ENCODE data around the gene CRLF2. TPM values are rescaled to one million over a fixed set of nuclear protein-coding genes. Genes with fewer than 3 reads are reported as not detected.
"Not testable (repeated sequence)": the region's sequence is repeated elsewhere in the genome, so short reads cannot be mapped to it uniquely, and the experiment has no call there.

Gene CRLF2, protein sequence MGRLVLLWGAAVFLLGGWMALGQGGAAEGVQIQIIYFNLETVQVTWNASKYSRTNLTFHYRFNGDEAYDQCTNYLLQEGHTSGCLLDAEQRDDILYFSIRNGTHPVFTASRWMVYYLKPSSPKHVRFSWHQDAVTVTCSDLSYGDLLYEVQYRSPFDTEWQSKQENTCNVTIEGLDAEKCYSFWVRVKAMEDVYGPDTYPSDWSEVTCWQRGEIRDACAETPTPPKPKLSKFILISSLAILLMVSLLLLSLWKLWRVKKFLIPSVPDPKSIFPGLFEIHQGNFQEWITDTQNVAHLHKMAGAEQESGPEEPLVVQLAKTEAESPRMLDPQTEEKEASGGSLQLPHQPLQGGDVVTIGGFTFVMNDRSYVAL
- not detected in 2 replicates for total RNA-seq

DNA sequence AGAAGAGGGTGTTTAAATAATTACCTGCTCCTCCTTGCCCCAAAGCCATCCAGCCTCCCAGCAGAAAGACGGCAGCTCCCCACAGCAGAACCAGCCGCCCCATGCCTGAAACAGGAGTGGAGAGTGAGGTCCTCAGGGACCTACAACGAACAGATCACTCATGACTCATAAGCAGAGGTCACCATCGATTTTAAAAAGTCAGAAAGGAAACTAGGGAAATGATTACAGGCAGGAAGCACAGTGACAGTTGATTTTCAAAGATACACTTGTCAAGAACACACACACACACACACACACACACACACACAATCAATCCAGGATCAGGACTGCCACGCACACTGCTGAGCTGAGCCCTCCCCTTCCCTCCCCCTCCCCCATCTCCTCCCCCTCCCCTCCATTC, at the start of gene CRLF2:
Gene CRLF2, minus strand, starts transcription at position 118 of the 400 bp plus-strand sequence. Its CDS starts 15 bp downstream, at position 103.
- no peak for DNase-seq (ENCODE audit: low read depth, low spot score)

DNA sequence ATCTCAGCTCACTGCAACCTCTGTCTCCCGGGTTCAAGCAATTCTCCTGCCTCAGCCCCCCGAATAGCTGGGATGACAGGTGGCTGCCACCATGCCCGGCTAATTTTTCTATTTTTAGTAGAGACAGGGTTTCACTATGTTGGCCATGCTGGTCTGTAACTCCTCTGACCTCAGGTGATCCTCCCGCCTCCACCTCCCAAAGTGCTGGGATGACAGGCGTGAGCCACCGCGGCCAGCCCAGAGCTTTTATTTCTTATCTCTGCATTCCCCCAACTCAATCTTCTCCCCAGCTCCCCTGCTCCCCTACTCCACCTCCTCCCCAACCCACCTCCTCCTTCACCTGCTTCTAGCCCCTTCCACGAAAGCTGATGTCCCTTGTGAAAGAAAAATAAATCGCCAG, 49.3 kb upstream of the CRLF2 start:
- not testable (repeated sequence) for DNase-seq (ENCODE audit: low read depth, low spot score)

DNA sequence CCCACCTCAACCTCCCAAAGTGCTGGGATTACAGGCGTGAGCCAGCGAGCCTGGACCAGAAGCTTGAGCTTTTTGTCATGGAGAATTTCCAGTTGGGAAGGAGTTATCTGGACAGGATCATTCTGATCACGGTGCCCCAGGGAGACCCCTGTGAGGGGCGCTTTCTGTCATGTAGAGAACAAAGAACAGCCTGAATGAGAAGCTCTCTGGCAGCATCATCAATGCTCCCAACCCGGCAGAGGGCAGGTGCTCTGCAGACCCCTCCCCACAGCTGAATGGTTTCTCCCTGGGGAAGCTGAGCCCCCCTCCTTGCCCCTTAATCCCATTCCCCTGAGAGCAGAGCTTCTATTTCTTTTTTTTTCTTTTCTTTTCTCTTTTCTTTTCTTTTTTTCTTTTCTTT, 48.8 kb upstream of the CRLF2 start:
- DNase-seq (ENCODE audit: low read depth, low spot score), result no peak

DNA sequence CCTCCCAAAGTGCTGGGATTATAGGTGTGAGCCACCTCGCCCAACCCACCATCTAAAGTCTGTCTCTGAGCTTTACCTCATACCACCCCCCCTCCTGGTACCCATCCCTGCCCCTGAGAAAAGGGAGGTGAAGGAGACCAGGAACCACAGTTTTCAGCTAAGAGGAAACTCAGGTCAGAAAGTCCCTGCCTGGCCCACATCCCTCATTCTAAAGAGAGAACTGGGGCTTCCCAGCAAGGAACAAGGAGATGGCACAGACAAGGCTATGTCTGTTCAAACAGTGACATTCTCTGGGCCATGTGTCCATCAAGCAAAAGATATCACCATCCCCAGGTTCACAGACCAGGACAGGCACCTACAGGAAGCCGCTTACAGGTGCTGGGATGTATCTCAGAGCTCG, 40.4 kb upstream of the CRLF2 start:
- DNase-seq (ENCODE audit: low read depth, low spot score), result no peak

DNA sequence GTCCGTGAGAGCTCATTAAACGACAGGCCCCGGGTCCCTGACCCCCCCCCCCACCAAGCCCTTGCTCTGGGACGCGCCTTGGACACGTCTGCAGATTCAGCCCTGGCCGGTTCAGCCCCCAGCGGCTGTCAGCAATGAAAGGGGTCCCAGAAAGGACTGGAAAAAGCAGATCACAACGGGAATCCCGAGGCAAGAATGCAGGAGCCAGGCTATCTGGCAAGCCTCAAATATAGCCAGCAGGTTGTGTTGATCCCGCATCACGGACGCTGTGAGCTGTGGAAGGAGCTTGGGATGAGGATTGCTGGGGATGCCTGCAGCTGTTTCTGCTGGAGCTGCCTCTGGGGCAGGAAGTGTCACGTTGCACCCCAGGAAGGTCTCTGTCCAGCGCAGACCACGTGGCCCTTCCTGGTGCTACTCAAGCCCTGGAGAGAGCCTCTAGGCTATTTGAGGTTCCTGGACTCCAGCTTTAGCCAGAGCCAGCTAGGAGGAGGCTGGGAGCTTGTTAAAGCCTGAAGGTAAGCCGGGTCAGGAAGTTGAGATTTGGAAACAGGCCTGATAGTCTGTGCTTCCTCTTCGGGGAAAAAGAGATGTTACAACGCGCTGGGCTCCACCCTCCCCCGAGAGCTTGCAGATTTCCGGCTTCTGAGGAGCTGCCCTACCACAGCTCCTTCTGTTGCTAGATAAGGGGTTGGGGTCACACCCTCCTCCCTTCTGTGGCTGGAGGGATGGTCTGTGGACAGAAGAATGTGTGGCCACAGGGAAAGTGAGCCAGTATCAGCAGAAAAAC, 36.8 kb upstream of the CRLF2 start:
- no peak for DNase-seq (ENCODE audit: low read depth, low spot score)

DNA sequence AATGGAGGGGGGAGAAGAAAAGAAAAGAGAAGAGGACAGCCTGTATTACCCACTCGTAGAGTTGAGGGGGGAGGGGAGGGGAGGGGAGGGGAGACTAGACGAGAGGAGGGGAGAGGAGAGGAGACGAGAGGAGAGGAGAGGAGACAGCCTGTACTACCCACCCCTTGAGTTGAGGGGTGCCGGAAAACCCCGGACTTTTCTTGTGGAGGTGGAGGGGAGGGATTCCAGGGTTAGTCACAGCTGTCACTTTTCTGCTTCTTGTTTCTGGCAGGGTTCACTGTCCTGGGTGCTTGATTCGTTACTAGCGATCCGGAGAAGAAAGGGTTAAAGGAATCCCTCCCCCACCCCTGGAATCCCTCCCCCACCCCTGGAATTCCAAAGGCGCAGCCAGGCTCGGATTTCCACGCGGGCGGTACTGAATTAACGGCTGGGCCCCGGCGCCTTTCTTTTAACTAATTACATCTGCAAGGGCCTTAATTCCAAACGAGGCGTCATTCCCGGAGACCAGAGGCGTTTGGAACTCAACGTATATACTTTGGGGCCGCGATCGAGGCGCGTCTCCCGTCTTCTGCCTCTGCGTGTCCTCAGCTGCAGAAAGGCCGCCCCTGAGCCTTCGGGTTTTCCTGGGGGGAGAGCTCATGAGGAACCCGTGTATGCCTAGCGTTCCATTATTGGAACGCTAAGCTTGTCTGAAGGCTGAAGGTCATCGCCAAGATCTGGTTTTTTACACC, 36.0 kb upstream of the CRLF2 start:
- DNase-seq (ENCODE audit: low read depth, low spot score), result no peak

DNA sequence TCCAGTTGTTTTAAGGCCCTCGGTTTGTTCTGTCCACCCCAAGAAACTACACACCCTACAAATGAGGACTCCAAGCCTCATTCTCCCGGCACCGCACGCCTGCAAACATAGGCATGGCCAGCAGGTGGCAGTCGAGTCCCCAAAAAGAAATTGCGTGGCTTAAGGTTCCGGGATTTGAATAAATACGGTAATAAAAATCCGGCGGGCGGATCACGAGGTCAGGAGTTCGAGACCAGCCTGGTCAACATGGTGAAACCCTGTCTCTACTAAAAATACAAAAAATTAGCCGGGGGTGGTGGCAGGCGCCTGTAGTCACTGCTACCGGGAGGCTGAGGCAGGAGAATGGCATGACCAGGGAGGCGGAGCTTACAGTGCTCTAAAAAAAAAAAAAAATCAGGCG, 34.4 kb upstream of the CRLF2 start:
- no peak for DNase-seq (ENCODE audit: low read depth, low spot score)

DNA sequence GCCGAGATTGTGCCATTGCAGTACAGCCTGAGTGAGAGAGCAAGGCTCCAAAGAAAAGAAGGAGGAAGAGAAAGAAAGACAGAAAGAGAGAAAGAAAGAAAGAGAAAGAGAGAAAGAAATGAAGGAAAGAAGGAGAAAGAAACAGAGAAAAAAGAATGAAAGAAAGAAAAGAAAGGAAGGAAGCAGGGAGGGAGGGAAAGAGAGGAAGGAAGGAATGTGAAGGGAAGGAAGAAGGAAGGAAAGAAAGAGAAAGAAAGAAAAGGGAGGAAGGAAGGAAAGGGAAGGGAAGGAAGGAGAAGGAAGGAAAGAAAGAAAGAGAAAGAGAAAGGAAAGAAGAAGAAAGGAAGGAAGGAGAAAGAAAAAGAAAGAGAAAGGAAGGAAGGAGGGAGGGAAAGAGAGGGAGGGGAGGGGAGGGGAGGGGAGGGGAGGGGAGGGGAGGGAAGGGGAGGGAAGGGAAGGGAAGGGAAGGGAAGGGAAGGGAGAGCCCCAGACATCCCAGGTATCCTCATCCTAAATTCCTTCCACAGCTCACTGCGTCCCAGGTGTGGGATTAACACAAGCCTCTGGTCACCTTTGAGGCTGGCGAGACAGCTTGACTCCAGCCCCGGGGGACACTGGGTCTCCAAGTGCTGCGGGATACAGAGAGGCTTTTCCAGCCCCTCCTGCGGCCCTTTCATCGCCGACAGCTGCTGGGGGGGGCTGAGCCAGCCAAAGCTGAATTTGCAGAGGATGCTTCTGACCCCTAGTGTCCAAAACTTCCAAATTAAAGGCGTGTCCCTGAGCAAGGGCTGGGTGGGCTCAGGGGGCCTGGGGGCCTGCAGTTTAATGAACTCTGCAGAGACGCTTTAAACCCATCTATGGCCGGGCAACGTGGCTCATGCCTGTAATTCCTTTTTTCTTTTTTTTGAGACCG, 32.0 kb upstream of the CRLF2 start:
- DNase-seq (ENCODE audit: low read depth, low spot score), result no peak

DNA sequence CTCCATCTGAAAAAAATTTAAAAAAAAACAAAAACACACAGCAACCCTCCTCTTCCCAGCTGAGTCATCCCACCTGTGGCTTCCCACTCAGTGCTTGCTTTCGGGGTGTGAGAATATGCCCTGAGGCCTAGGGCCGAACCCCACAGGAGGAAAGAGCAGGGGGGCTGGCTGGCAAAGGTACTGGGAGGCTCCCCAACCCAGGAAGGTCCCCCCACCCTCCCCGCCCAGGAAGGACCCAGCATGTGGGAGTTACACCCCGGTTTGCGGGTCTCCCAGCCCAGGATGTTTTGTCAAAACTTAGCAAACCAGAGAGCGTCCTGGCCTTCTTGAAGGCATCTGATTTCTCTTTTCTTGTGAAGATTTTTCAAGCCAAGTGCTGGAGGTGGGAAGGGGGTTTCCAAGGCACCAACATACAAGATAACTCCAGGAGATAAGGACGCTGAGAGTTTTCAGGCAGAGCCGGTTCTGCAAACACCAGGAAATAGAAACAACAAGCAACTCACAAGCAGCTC, 30.5 kb upstream of the CRLF2 start:
- DNase-seq (ENCODE audit: low read depth, low spot score), result no peak

DNA sequence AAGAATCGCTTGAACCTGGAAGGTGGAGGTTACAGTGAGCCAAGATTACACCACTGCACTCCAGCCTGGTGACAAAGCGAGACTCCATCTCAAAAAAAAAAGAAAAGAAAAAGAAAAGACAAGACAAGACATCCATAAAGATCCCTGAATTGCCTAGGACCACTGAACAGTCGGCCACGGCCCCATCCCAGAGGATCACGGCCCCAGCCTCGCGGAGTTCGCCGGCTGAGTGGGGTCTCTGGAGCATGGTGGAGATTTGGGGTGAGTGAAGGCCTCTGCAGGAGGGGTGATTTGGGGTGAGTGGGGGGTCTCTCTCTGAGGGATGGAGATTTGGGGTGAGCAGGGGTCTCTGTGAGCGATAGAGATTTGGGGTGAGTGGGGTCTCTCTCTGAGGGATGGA, 28.1 kb upstream of the CRLF2 start:
- DNase-seq (ENCODE audit: low read depth, low spot score), result not testable (repeated sequence)

DNA sequence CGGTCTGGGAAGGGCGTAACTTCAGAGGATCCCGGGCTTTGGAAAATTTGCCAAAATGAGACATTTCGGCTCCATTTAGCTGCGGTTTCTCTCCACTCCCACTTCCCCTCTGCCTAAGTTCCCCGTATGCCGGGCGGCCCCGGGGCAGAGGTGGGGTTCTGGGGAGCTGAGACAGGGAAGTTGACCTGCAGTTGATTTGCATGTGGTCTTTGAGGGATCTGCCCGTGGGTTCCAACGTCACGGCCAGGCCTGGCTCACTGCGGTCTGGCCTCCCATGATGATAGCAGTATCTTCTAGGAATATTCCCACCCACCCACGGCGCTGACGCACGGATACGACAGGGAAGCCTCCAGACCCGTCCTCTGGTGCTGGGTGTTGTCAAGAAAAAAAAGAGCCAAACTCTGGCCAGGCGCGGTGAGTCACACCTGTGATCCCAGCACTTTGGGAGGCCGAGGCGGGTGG, 27.3 kb upstream of the CRLF2 start:
- no peak for DNase-seq (ENCODE audit: low read depth, low spot score)

DNA sequence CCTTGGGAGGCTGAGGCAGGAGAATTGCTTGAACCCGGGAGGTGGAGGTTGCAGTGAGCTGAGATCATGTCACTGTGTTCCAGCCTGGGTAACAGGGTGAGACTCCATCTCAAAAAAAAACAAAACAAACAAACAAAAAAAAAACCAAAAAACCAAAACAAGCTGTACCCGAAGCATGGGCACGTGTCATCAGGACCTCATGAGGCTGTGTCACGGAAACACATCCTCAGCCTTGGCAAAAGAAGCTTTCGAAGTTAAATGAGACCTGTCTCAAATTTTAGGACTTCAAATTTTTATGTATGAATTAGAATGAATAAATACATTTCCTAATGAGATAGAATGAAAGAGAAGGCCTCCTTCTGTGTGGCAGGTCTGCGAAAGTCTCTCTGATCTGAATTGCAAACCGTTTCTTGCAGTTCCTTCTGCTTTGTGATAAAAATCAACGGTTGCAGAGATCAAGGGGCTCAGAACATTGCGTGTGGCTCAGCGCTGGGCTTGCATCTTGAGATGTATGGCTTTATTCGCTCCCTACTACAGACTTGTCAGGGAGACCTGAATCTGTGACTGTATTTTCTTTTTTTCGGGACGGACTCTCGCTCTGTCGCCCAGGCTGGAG, 19.5 kb upstream of the CRLF2 start:
- DNase-seq (ENCODE audit: low read depth, low spot score), result no peak

DNA sequence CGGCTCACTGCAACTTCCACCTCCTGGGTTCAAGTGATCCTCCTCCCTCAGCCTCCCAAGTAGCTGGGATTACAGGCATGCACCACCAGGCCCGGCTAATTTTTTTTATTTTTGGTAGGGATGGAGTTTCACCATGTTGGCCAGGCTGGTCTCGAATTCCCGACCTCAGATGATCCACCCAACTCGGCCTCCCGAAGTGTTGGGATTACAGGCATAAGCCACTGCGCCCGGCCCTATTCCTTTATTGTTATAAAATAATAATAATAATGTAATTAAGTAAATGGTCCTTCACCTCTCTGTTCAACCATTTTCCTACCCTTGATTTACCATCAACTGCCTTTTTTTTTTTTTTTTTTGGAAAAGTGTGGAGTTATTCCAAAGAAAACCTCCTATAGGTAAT, 15.7 kb upstream of the CRLF2 start:
- DNase-seq (ENCODE audit: low read depth, low spot score), result not testable (repeated sequence)

DNA sequence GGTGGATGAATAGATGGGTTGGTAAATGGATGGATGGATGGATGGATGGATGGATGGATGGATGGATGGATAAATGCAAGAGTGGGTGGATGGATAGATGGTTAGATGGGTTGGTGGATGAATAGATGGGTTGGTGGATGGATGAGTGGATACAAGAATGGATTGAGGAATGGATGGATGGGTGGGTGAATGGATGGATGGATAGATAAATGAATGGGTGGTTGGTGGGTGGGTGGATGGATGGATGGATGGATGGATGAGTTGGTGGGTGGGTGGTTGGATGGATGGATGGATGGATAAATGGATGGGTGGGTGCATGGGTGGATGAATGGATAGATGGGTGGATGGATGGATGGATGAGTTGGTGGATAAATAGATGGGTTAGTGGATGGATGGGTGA, 13.8 kb upstream of the CRLF2 start:
- no peak for DNase-seq (ENCODE audit: low read depth, low spot score)

DNA sequence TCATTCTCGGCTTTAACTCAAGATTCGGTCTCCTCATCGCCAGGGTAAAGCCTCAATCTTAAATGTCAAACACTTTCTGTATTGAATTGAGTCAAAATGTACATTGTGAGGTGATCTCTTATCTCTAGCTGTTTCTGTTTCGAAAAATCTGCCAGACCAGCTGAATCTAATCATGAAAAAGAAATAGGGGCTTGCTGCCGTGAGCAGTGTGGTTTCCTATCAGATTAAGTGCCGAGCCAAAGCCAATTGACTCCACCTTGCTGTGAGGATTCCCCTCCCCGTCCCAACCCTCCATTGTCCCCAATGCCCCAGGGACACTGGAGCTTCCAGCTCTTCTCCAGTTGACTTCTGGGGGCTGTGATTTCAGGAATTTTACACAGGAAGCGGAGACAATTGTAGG, 12.5 kb upstream of the CRLF2 start:
- no peak for DNase-seq (ENCODE audit: low read depth, low spot score)

DNA sequence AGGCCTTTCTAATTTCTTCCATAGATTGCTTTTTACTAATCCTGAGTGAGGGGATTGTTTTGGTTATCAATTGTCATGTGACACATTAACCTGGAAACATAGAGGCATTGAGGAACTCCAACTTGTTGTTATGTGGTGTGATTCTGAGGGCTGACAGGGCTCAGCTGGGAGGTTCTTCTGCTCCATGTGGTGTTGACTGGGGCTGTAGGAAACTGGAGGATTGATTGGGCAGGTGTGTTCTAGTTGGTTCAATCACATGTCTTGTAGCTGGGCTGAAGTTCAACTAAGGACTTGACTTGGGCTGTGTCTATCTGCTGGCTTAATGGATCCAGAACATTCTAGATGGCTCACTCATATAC, 10.8 kb upstream of the CRLF2 start:
- DNase-seq (ENCODE audit: low read depth, low spot score), result no peak

DNA sequence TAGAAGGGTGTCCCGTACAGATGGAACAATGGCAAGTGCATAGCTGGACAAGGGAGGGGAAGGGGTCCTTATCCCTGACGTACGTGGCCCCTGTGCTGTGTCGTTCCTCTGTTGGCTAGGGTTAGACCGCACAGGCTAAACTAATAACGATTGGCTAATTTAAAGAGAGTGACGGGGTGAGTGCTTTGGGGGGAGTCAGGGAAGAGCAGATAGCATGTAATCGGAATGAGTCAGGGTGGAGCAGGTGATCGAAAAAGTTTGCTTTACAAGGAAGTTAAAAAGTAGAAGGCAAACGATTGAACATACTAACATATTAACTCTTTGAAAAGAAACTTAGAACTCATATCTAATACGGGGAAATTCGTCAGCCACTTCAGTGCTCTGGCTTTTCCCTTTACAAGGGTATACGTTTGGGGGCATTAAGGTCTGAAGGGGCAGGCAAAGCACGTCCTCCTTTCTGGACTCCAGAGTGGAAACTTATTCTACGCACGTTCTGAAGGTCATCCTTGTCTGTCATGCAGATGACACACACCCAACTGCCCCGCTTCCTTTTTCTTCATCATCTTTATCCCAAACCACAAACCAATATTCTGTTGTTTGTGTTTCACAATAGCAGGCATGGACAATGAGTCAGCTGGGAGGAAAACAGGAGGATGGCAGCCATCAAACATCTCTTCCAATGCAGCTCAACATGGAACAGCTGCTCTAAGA, 10.2 kb upstream of the CRLF2 start:
- no peak for DNase-seq (ENCODE audit: low read depth, low spot score)

DNA sequence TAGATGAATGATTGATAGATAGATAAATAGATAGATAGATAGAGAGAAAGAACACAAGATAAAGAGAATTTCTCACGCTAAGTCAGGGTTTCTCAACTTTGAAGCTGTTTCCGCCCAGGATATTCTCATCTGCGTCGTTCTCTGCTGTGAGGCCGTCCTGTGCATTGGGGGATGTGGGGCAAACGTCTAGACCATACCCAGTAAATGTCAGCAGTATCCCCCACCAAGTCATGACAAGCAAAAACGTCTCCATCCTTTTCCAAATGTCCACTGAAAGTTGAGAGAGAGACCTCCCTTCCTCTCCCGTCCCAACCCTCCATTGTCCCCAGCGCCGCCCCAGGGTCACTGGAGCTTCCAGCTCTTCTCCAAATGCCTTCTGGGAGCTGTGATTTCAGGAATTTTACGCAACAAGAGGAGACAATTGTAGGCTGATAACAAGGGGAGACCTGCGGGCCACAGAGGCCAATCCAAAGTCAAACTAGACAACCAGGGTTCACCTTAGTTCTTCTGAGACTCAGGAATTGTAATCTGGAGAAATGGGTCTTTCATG, 8.9 kb upstream of the CRLF2 start:
- no peak for DNase-seq (ENCODE audit: low read depth, low spot score)

DNA sequence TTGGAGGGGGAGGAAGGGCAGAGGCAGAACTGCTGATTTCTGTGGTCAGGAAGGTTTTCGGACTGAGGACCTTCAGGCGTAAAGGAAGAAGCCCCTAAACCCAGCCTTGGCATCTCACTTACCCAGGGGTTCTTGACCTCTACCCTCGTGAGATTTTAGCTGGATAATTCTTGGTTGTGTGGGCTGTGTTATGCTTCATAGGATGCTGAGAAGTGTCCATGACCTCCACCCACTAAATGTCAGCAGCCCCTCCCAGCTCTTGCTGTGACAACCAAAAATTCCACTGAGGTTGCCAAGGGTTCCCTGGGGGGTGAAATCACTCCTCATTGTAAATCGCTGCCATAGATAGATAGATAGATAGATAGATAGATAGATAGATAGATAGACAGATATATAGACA, 5.8 kb upstream of the CRLF2 start:
- DNase-seq (ENCODE audit: low read depth, low spot score), result no peak
